HG02943 (cell line): ENCODE results near the gene ZBTB4.

Experiments used
- ATAC-seq: cut with Tn5 transposase; IDR thresholded peaks from one replicate; pipeline ENCODE4 v1.9.1; 2021; ENCODE audit warnings: mild to moderate bottlenecking, low read depth, moderate library complexity; ENCODE audit not compliant: unreplicated experiment

The ZBTB4 gene

GRCh38 chr17:7479213-7480088, at the start of gene ZBTB4:
ZBTB4 (minus strand) TSS chr17:7479631; CDS start chr17:7466801, 12,830 bp downstream.
- ATAC-seq = no peak

- ATAC-seq = no peak
Measured at GRCh38 chr17:7528842-7529241, 49.4 kb upstream of the ZBTB4 start.

GRCh38 chr17:7523033-7523432, 43.6 kb upstream of the ZBTB4 start:
- ATAC-seq = no peak

GRCh38 chr17:7515911-7516610, 36.6 kb upstream of the ZBTB4 start:
- ATAC-seq = no peak

GRCh38 chr17:7513850-7514419, 34.5 kb upstream of the ZBTB4 start:
- ATAC-seq = no peak

- ATAC-seq = no peak
Measured at GRCh38 chr17:7512824-7513540, 33.6 kb upstream of the ZBTB4 start.

- ATAC-seq = no peak
Measured at GRCh38 chr17:7512105-7512504, 32.7 kb upstream of the ZBTB4 start.

GRCh38 chr17:7511108-7511507, 31.7 kb upstream of the ZBTB4 start:
- ATAC-seq = no peak

- ATAC-seq = no peak
Measured at GRCh38 chr17:7509937-7510336, 30.5 kb upstream of the ZBTB4 start.

GRCh38 chr17:7508846-7509245, 29.4 kb upstream of the ZBTB4 start:
- ATAC-seq = no peak

- no peak for ATAC-seq
Measured at GRCh38 chr17:7508145-7508544, 28.7 kb upstream of the ZBTB4 start.

- ATAC-seq = no peak
Measured at GRCh38 chr17:7503521-7503920, 24.1 kb upstream of the ZBTB4 start.

GRCh38 chr17:7502987-7503386, 23.6 kb upstream of the ZBTB4 start:
- no peak for ATAC-seq

GRCh38 chr17:7502171-7502847, 22.9 kb upstream of the ZBTB4 start:
- no peak for ATAC-seq

- no peak for ATAC-seq
Measured at GRCh38 chr17:7501729-7502128, 22.3 kb upstream of the ZBTB4 start.

- ATAC-seq = no peak
Measured at GRCh38 chr17:7499161-7499560, 19.7 kb upstream of the ZBTB4 start.

GRCh38 chr17:7497636-7498035, 18.2 kb upstream of the ZBTB4 start:
- ATAC-seq = no peak

GRCh38 chr17:7497228-7497627, 17.8 kb upstream of the ZBTB4 start:
- ATAC-seq = no peak

- ATAC-seq = no peak
Measured at GRCh38 chr17:7496470-7497183, 17.2 kb upstream of the ZBTB4 start.
